Measurements from ENCODE around the gene DSC2.
"Not testable (repeated sequence)": the region's sequence is repeated elsewhere in the genome, so short reads cannot be mapped to it uniquely, and the experiment has no call there.

The DSC2 gene

DNA sequence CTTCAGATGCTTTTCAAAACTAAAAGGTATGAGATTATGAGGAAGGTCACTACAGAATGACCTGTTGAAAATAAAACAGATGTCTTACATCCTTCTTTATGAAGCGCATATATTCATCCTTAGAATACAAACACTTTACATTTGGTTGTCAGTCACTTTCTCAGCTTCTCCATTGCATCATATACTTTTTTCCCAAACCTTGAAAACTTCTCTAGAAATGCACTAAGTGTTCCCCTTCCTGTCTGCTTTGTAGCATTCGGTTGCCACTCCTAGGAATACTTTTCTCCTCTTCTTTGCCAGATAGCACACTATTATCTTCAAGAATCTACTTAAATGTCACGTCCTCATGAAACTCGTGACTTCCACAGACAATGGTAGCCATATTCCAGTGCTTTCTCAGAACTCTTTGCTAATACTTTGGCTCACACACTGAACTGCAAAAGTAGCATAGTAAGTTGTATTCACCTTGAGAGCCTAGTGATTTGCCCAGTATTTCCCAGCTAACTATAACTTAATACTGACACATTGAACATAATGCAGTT is 32.8 kb upstream of the DSC2 start:
- DNase-seq (ENCODE audit: low spot score) = no peak
- Histone ChIP-seq H3K4me3 (no peak overlapping the region), H3K27ac (no peak overlapping the region)
- TF ChIP-seq, protein P1, sequence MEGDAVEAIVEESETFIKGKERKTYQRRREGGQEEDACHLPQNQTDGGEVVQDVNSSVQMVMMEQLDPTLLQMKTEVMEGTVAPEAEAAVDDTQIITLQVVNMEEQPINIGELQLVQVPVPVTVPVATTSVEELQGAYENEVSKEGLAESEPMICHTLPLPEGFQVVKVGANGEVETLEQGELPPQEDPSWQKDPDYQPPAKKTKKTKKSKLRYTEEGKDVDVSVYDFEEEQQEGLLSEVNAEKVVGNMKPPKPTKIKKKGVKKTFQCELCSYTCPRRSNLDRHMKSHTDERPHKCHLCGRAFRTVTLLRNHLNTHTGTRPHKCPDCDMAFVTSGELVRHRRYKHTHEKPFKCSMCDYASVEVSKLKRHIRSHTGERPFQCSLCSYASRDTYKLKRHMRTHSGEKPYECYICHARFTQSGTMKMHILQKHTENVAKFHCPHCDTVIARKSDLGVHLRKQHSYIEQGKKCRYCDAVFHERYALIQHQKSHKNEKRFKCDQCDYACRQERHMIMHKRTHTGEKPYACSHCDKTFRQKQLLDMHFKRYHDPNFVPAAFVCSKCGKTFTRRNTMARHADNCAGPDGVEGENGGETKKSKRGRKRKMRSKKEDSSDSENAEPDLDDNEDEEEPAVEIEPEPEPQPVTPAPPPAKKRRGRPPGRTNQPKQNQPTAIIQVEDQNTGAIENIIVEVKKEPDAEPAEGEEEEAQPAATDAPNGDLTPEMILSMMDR (IDR thresholded peaks at IDR 0.05) = no peak

DNA sequence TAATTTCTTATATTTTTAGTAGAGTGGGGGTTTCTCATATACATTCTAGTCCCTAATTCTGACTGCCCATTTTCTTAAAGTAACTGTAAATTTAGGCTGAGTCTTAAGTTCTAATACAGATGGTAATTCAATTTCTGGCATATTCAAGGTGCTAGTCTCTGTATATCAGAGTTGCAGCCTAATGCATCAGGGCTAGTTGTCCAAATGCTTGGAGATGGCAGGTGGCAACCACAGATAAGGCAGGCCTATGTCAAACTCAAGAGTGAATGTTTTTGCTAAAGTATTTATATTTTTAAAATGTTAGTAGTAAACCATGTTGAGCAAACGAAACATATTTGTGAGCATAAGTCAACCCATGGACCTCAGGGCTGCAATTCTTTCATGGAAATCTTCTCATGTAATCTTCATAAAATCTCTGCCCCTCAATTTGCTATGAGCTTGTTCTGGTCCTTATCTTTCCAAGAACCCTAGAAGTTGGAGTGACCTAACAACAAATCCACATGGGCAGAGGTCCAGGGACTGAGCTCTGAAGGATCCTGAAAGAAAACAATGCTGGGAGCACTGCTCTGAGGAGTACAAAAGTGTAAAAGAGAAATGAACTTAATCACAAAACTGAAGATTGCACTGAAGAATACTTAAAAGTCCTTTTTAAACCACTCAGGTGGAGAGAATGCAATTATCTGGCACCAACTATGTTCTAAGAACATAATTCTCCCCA is 27.3 kb upstream of the DSC2 start:
- H3K4me3 ChIP-seq = no peak overlapping the region
- DNase-seq (ENCODE audit: low spot score) = no peak
- TF ChIP-seq, protein P1 (IDR thresholded peaks at IDR 0.05) = no peak
- H3K27ac ChIP-seq = no peak overlapping the region

DNA sequence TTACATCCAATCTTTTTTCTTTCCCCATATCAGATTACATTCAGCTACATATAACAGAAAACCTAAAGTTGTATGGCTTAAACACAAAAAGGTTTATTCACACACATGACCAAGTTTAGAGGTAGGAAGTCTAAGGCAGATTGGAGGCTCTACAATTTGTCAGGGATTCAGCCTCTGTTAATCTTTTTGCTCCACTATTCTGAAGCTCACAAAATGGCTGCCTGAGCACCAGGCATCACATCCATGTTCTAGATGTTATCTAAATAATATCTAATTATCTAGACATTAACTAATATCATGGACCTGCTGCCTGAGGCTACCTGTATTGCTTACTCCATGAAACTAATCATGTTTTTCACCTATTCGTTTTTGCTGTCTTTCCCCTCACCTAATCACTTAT is 23.7 kb upstream of the DSC2 start:
- TF ChIP-seq, protein P1 (IDR thresholded peaks at IDR 0.05) = no peak
- DNase-seq (ENCODE audit: low spot score) = no peak
- no peak overlapping the region for H3K4me3 ChIP-seq
- no peak overlapping the region for H3K27ac ChIP-seq

DNA sequence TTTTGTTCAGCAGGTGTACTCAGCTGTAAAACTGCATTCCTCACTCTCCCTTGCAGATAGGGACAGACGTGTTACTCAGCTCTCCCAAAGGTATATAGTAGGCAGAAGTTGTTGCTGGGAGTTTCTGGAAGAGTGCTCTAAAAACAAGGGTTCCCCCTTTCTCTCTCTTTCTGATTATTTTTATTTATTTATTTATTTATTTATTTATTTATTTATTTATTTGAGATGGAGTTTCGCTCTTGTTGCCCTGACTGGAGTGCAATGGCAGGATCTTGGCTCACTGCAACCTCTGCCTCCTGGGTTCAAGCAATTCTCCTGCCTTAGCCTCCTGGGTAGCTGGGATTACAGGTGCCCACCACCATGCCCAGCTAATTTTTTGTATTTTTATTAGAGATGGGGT is 20.9 kb upstream of the DSC2 start:
- H3K4me3 ChIP-seq; H3K27ac ChIP-seq; DNase-seq (ENCODE audit: low spot score): not testable (repeated sequence)

DNA sequence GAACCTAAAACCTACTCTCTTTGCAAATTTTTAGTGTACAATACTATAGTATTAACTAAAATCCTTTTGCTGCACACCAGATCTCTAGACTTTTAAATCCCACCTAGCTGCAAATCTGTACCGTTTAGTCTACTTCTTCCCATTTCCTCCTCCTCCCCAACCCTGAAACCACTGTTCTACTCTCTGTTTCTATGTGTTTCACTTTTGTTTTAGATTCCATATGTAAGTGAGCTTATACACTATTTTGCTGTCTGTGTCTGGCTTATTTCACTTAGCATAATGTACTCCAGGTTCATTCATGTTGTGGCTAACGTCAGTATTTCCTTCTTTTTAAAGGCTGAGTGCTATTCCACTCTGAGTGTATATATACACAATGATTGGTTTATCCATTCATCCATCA is 18.4 kb upstream of the DSC2 start:
- no peak overlapping the region for H3K27ac ChIP-seq
- no peak for DNase-seq (ENCODE audit: low spot score)
- TF ChIP-seq, protein P1 (IDR thresholded peaks at IDR 0.05) = no peak
- H3K4me3 ChIP-seq = no peak overlapping the region

DNA sequence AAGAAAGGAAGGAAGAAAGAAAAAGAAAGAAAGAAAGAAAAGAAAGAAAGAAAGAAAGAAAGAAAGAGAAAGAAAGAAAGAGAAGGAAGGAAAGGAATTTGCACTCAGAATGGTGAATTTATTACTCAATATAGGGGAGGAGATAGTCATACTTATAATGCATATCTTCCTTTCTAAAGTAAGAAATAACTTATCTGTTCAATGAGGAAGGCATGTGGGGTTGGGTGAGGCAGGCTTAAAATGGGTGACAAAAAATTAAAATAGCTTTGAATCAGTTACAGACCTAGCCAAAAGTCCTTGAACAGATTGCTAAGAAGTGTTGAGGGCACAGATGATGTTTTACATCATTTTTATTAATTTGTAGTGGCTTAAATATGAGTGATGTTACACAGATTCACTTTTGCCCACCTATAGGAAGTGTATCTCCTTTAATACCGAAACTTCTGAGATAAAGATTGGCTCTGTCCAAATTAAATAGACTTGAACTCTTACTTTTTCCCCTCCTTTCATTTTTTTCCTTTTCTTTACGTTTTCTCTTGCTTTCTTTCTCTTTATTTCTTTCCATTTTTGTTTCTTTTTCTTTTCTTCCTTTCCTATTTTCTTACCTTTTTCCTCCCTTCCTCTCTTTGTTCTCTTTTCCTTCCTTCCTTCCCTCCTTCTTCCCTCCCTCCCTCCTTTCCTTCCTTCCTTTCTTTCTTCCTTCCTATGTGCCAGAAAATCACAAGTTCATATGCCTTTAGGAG is 14.8 kb upstream of the DSC2 start:
- TF ChIP-seq, protein P1 (IDR thresholded peaks at IDR 0.05) = no peak
- Histone ChIP-seq H3K27ac (no peak overlapping the region), H3K4me3 (no peak overlapping the region)
- no peak for DNase-seq (ENCODE audit: low spot score)

DNA sequence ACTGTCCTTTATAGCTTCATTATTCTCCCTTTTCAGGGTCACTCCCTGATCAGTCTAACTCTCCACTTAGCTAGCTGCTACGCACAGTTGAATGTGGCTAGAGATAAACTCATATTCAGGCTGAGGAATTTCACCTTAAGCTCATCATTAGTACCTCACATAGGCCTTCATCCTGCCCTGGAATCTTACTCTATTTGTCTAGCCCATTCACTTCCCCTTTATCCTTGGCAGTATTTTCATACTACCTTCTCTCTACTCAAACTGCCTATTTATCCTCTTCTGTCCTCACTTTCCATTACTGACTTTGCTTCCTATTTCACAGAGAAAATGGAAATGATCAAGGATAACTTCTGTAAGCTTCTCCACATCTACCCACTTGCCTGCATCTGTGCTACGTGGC is 10.6 kb upstream of the DSC2 start:
- TF ChIP-seq, protein P1 (IDR thresholded peaks at IDR 0.05) = no peak
- H3K4me3 ChIP-seq = no peak overlapping the region
- no peak overlapping the region for H3K27ac ChIP-seq
- DNase-seq (ENCODE audit: low spot score) = no peak
